ENCODE results near the gene RRP1B.
A peak's percentile ranks its signal among the peaks of the same experiment; 100 is the strongest.

Gene RRP1B

DNA sequence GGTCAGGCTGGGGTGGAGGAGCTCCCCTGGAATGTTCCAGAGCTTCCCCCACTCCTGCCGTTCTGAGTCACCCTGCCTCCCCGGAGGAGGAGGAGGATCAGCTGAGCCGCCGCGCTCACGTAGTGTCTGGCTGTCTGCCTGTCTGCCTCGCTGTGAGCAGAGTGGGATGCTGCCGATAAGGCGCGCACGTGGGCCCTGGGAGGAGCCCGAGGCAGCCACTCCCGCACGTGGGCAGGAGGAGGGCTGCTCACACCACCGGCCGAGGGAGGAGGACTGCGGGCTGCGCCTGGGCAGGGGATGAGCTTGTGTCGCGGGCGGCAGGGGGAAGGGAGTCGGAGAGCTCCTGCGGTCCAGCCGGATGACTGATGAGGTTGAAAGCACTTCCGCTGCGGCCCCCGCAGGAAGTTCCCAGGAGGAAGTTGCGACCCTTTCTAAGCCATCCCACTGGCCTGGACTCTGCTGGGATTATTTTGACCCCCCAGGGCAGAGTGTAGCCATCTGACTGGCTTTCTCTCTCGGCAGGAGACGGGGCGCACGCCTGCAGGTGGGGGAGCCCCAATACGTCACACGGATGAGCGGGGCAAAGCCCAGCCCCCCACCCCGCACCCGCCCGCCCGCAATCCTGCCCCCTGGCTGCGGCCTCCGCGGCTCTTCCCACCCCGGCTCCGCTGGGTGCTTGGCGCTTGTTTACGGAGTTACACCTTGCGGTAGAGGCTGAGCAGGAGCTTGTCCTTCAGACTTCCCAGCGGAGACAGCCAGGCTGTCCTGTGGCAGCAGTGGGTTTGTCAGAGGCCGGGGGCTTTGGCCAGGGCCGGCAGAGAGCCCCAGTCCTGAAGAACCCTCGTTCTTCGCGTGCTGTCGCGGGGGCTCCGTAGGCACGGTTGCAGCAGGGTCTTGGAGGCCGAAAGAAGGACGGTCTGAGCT is 69.4 kb downstream of the RRP1B start:
- peak; percentile 75 to 77 for DNase-seq

DNA sequence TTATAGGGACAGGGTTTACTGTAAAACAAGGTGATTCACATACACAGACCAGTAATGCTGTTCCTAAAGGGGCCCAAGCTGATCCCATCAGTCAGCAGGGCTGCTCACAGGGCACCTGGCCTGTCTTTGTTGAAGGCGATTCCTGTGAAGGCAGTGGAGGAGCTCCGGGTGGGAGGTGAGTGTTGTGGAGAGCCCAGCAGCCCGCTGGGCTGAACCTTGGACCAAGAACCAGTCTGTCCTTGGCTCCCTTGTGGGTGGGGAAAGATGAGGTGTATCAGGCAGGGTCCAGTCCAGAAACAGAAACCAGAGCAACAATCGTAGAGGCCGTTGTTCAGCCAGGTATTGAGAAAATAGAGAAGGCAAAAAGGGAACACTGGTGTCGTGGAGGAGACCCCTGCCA is 72.1 kb downstream of the RRP1B start:
- DNase-seq: no peak

DNA sequence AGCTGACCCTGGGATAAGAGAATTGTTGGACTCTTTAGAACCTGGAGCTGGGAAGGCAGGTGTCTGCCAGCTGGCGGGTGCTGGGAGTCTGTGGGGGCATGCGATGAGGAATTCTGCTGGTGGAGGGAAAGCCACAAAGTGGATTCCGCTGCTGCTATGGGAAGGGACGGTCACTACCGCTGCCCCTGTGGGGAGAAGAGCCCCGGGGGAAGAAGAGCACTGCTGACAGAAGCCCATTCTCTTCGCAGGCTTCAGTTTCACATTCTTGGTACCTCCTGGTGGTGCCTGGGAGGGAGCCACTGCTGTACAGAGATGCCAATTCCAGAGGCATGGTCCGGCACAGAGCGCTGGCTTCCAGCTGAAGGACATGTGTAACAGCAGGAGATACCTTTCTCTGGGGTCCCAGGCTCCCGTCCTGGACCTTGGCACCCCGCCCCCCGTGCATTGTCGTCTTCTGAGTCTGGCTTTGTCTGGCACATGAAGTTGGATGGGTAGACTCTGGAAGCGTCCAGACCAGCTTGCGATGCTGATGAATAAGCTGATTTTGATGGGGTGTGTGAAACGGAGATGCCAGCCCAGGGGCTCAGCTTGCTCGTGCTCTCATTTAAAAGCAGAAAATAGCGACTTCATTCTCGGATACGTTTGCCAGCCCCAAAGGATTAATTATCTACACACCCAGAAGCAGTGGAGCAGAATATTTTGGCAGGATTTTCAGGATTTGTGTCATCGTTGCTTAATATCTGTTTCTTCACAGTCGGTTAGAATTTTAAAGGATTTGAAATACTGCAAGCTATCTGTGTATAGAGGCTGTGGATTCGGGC is 72.7 kb downstream of the RRP1B start:
- DNase-seq: no peak

DNA sequence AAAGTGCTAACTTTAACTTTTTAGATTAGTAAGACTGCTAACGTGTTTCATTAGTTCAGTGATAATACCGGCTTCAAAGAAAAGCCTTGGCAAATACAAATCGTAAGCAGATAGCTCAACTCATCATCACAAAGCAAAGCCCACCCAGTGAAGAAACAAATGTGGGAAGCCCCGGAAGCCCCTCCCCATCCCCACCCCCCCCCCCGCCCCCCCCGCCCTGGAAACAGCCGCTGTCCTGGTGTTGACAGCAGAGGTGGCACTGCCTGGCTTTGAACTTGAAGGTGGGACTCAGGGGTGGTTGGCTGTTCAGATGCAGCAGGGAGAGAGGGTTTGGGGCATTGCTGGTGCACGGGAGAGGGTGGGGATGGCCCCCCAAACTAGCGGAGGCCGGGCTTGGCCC is 73.7 kb downstream of the RRP1B start:
- no peak for DNase-seq

DNA sequence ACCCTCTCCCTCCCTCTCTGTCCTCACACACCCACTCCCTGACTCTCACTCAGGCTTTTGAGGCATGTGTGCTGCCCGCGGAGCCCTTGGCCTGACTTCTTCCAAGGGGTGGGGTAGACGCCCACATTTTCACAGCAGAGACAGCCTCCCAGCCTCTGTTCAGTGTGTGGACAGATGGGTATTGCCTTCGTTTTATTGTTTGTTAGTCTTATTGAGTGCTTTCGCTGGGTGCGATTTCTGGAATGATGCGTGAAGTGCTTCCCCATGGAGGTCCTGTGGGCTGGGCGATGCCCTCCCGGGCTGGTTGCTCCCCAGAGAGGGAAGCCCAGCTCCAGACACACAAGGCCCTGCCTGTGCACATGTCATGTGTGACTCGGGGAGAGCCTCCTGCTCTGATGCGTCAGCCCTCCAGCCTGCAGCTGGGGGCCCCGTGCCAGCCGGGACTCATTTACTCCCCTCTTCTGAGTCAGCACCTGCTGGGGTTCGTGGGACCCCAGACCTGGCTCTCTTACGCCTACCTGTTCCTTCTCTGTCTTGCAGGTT is 74.2 kb downstream of the RRP1B start:
- DNase-seq: no peak

DNA sequence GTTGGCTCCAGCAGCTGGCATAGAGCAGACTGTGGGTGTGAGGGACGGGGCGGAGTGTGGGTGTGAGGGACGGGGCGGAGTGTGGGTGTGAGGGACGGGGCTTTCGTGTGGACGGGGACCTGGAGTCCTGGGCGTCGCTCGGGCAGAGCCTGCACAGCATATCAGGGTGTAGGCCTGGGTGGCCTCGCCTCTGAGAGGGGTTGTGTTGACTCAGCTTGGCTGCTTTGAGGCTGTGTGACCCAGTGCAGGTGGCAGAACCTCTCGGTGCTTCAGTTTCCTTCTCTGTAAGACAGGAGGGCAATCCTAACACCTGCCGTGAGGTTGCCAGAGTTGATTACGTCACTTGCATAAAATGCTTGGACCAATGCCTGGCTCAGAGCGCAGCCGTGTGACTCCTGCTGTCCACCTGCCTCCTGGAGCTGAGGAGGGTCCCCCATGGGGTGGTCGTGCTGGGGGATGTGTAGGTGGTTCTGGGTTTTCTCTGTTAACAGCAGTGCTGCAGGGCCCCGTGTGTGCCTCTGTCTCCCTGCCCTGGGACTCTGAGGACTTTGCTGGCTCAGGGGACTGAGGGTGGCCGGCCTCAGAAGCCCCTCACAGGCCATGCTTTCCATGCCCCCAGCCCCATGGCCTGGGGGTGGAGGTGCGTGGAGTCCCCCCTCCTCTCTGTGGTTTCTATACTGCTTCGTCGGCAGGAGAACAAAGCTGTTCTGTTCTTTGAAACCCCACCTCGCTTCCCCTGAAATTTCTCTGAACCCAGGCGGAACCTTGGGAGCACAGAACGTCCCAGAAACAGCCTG is 75.0 kb downstream of the RRP1B start:
- DNase-seq: no peak

DNA sequence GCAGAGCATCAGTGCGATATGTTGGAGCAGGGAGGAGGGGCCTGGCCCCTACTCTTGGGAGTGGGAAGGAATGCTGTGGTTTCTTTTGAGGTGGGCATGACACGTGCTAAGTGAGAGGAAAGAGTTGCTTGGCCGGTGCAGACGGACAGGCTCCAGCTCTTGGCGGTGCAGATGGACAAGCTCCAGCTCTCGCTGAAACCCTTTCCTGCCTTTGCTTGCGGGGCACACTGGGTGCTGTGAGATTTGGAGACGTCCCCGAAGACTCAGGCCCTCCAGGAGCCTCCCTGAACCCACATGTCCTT is 75.5 kb downstream of the RRP1B start:
- no peak for DNase-seq

DNA sequence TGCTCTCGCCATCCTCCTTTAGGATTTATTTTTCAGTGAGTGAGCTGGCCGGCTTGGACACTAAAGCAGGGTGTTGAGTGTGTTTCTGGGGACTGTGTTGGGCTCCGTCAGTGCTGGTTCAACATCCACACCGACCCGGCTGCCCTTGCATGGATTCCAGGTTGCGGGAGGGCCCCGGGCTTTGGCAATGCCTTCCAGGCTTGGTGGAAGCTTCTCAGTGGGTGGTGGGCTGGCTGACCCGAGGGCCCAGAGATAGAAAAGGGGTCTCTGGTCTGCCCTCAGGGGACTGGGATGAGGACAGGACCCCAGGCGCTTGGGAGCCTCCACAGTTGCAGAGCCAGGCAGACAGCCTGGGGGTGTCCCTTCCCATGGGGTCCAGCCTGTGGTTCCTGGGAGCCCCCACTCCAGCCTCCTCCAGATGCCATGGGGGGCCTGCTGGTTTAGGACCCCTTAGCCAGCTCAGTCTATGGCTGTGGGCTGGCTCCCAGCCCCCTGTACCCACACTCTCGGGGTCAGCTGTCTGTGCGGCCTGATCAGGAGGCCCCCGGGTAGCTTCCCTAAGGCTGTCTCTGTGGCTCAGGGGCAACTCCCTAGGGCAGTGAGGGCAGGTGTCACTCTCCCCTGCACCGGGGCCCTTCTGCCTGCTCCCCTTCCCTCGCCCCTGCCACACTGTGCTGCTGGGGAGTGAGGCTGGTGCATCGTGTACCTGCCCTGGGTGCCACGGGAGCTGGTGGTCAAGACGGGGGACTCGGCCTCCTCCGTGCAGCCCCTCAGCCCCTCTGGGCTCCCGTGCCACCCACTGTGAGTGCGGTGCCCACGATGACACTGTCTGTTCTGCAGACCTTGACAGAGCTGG is 76.1 kb downstream of the RRP1B start:
- DNase-seq: no peak

DNA sequence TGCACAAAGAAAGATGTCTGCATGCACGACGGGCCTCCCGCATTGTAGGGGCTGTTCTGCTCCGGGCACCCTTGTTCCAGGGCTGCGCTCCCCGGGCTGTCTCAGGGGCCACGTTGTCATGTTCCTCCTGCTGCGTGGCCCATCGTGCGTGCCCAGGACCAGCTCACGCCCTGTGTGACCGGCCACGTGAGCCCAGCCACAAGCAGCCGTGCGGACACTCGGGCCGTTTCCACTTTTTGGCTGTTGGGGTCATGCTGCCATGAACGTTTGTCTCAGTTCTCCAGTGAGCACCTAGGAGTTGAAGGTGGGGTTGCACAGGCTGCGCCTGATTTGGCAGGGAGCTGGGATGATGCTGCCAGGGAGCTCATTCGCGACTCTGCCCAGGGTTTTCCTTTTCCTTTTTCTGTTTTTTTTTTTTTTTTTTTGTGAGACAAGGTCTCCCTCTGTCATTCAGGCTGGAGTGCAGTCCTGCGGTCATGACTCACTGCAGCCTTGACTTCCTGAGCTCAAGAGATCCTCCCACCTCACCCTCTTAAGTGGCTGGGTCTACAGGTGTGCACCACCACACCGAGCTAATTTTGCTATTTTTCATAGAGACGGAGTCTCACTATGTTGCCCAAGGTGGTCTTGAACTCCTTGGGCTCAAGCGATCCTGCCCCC is 77.0 kb downstream of the RRP1B start:
- DNase-seq: no peak

DNA sequence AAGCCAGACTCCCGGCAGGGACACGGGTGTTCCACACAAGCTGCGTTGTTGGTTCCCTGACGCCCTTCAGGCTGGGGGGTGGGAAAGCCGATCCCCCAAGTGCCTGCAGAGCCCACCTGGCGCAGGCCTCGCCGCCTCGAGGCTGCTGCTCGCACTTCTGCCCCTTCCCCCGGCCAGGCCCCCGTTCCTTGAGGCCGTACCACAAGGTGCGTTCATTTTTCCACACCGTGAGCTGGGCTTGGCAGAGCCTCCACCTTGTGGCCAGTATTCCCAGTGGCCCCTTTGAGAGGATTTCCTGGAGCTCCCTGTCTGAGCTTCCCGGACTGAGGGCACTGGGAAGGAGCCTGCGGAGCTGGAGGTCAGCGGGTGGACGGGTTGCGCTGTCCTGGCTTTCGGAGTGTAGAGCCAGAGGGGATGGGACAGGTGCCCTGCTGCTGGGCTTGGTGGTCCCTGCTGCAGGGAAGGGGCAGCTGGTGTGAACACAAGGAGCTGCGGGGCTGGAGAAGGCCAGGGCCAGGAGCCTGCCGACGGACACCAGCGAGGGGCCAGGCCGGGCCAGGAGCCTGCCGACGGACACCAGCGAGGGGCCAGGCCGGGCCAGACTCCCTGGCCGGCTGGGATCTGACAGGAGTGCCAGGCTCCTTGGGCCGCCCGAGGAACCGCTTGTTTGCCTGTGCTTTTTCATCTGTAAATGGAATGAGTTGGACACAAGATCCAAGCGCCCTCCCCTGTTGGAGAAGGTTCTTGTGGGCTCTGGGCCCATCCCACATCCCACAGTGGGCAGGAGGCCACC is 78.0 kb downstream of the RRP1B start:
- no peak for DNase-seq

DNA sequence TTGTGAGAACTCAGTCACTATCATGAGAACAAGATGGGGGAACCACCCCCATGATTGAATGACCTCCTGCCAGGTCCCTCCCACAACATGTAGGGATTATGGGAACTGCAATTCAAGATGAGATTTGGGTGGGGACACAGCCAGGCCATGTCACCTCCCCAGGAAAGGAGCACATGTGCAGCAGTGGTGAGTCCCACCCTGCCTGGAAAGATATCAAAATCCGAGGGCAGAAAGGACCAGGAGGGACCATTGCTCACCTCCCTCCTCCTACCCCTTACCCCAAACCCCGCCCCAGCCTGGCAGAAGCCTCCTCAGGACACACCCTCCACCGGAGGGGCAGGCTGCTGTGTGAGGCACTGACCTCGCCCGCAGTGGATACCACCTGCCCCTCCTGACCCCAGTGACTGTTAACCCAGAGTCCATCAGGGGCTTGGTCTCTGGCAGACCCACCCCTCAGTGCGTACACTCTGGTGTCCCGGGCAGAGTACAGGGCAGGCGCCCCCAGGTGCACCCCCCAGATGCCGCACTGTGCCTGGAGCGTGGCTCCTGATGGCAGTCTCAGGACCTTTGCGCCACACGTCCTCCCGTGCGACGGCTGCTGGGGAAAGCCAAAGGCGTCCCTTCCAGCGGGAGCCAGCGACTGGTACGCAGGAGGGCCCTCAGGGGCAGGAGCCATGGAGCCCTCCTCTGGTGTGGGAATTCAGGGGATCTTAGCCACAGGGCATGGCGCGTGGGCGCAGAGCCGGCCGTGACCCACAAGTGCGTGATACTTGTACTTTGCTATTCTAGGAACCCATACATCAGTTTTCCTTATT is 80.5 kb downstream of the RRP1B start:
- DNase-seq: no peak

DNA sequence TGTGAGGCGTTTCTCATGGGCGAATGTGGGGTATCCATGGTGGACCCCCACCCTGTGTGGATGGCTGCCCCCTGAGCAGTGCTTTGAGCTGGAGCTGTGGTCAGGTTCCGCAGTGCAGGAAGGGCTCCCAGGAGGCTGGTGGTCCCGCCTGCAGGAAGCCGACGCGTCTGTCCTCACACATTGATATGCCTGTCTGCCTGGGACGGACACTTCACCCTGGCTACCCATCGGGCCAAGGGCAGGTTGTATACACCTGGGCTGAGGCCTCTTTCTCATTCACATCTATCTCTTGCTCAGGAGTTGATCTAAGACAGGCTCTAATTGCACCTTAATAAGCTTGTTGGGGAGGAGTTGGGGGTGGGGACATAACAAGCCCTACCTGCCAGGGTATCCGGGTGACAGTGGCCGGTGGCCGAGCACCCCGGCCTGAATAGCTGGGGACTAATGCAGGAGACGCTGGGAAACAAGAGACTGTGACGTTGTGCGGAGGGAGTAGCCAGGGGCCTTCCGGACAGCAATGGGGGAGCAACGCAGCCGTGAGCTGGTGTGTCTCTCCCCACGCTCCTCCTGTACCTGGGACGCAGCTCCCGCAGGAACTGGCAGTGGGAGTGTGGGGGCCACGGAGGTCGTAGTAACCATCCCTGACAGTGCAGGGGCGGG is 81.3 kb downstream of the RRP1B start:
- DNase-seq: peak in 1 of 2 experiments; percentile 35

DNA sequence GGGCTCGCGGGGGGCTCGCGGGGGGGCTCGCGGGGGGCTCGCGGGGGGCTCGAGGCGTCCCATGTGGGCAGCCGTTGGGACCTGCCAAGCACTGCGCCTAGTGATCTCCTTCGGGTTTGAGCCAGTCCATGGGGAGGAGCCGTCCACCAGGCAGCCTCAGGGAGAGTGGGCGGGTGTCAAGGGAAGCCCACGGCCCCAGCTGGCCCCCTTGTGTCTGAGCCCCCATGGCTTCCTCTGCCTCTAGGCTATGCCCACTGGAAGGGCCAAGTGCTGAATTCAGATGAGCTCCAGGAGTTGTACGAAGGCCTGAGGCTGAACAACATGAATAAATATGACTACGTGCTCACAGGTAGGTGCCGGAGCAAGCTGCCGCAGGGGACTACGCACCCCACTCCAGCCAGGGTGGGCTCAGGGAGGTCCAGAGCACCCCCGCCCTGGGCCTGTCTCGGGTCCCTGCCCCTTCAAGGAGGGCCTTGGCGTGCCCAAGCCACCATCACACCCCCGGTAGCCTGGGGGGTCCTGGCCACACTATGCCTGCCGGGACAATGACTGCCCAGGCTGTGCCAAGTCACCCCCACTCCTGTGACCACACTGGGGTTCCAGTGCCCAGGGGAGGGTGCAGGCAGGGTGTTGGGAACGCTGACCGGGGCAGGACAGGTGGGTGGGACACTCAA is 82.2 kb downstream of the RRP1B start:
- DNase-seq: no peak

DNA sequence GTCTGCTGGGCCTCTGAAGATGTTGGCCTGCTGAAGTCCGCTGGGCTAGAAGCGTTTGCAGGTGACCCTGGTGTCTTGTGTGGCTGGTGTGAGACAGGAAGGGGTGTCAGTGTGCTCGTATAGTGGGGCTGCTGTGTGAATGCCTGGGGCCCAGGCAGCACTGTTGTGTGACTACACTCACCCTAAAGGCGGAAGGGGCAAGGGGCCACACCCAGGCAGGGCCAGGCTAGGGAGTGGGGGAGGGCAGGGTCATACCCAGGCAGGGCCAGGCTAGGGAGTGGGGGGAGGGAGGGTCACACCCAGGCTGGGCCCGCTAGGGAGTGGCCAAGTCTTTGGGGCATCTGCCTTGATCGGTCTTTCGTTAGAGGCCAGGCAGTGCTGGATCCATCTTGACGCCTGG is 84.6 kb downstream of the RRP1B start:
- no peak for DNase-seq

DNA sequence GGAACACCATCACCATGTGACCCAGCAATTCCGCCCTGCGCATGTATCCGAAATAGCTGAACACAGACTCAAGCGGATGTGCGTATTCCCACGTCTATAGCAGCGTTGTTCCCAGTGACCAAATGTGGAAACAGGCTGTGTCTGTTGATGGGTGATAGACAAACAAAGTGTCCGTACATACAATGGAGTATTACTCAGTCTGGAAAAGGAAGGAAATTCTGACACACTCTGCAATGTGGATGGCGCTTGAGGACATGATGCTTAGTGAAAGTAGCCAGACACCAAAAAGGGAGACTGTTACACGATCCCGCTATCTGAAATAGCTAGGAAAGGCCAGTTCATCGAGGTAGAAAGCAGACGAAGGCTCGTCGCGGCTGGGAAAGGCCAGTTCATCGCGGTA is 85.4 kb downstream of the RRP1B start:
- DNase-seq: no peak

Data from SW 1271 (cell line).